Sigmoid colon (tissue), 3 donors: ENCODE measurements around the gene ZNF549.

ENCODE experiments used
- POLR2A ChIP-seq, 2 donors: fragments of 450-650 bp; IDR thresholded peaks; one replicate each; pipeline ENCODE4 v1.6.1; 2016; ENCODE audit warnings: antibody characterized with exemption in 2 of 2, mild to moderate bottlenecking in 2 of 2, moderate library complexity in 2 of 2
- TF ChIP-seq, protein P1 (sequence below), 4 experiments: fragments of 450-650 bp in 3 of 4; fragments of 200-600 bp in 1 of 4; IDR thresholded peaks; one replicate each; pipeline ENCODE4 v1.5.1; 2016 to 2019; ENCODE audit warnings: antibody characterized with exemption in 4 of 4, mild to moderate bottlenecking in 3 of 4, moderate library complexity in 2 of 4

DNA sequence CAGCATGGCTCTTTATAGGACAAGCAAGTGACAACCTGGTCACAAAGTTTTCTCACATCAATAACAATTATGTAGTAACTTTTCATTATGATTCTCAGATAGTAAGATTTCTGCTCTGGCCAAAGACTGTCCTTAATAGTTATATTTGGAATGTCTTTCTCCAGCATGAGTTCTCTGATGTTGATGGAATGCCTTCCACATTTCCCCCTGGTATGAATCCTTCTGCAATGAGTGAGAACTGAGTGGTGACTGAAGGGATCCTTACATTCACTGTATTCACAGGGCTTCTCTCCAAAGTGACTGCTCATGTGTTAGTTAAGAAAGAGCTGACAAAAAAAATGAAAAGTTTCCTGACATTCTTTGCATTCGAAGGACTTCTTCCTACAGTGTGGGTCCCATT lies 19.4 kb downstream of the ZNF549 start:
- no peak for TF ChIP-seq POLR2A (IDR thresholded peaks at IDR 0.05)
- TF ChIP-seq, protein P1, sequence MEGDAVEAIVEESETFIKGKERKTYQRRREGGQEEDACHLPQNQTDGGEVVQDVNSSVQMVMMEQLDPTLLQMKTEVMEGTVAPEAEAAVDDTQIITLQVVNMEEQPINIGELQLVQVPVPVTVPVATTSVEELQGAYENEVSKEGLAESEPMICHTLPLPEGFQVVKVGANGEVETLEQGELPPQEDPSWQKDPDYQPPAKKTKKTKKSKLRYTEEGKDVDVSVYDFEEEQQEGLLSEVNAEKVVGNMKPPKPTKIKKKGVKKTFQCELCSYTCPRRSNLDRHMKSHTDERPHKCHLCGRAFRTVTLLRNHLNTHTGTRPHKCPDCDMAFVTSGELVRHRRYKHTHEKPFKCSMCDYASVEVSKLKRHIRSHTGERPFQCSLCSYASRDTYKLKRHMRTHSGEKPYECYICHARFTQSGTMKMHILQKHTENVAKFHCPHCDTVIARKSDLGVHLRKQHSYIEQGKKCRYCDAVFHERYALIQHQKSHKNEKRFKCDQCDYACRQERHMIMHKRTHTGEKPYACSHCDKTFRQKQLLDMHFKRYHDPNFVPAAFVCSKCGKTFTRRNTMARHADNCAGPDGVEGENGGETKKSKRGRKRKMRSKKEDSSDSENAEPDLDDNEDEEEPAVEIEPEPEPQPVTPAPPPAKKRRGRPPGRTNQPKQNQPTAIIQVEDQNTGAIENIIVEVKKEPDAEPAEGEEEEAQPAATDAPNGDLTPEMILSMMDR (IDR thresholded peaks at IDR 0.05), result no peak
